Measurements from ENCODE around the gene PWWP2A. TPM values are rescaled to one million over a fixed set of nuclear protein-coding genes. Genes with fewer than 3 reads are reported as not detected.
"Not testable (repeated sequence)": the region's sequence is repeated elsewhere in the genome, so short reads cannot be mapped to it uniquely, and the experiment has no call there.

PWWP2A gene
- total RNA-seq, 1 experiment from 2014 or later = 15.3 TPM

- Histone ChIP-seq H3K27me3 (ENCODE audit: low read length) (no peaks in the 10 kb centered on the region), H3K9me3 (ENCODE audit: low read length) (no peaks in the 10 kb centered on the region), H3F3A (ENCODE audit: low read length, unreplicated experiment) (no peaks in the 10 kb centered on the region), H3K36me3 (ENCODE audit: low read depth, low read length) (no peaks in the 10 kb centered on the region), H3K79me2 (ENCODE audit: low read length) (no peaks in the 10 kb centered on the region), H3K9me2 (replicated peaks; ENCODE audit: low read length) (no peaks in the 10 kb centered on the region), H3K4me2 (ENCODE audit: low read length) (no peak overlapping the region), H3K4me1 (ENCODE audit: insufficient read depth, low read length) (no peaks in the 10 kb centered on the region; the same call in 1 of the 2 replicates), H3K4me3 (ENCODE audit: low read length) (no peak overlapping the region), H4K20me1 (ENCODE audit: low read length) (no peaks in the 10 kb centered on the region), H3K9ac (ENCODE audit: low read length) (no peak overlapping the region), H3K27ac (ENCODE audit: low read length) (no peak overlapping the region), H2AFZ (ENCODE audit: low read length) (no peak overlapping the region)
- intact Hi-C loops (cut with micrococcal nuclease) = no loop called here
- ChIA-PET POLR2A (ENCODE audit: unreplicated experiment) (no interaction called here), CTCF (no interaction called here)
- no TSS peak for BruUV-seq (replicated peaks)
- TF ChIP-seq EZH2phosphoT487 (IDR thresholded peaks at IDR 0.05; ENCODE audit: borderline replicate concordance, low read length) (no peak), CTCF (conservative IDR thresholded peaks at IDR 0.05; ENCODE audit: low read depth, low read length) (no peak), EZH2 (IDR thresholded peaks at IDR 0.05; ENCODE audit: low read length, unreplicated experiment) (no peak)
- ATAC-seq (no peak), DNase-seq (no peak)
Observed at GRCh38 chr5:160075073-160075472, 44.2 kb downstream of the PWWP2A start.

DNA sequence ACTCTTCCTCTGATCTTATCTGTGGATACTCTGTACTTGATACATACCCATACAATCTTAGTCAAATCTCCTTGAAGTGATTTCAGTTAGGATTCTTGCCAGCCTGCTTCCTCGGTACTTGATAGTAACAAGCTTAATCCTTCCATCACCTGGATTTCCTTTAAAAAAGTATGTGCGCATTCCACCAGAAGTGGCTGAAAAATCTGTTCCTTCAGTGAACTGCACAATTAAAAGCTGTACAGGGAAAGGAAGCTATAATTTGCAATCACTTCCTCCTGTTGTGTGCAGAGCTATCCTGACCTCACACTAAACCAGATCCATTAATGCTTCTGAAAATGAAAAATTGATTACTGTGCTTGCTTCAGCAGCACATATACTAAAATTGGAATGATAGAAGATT is 47.3 kb downstream of the PWWP2A start:
- intact Hi-C loops (cut with micrococcal nuclease) = no loop called here
- ChIA-PET POLR2A (ENCODE audit: unreplicated experiment) (interaction anchor here (0.6 kb wide), 1 partner anchor 255 kb away, joined by 9 read pairs; no protein-coding TSS in a partner anchor), CTCF (no interaction called here)
- Histone ChIP-seq H4K20me1 (ENCODE audit: low read length) (no peaks in the 10 kb centered on the region), H3K36me3 (ENCODE audit: low read depth, low read length) (no peaks in the 10 kb centered on the region), H3K4me1 (ENCODE audit: insufficient read depth, low read length) (no peaks in the 10 kb centered on the region), H3K79me2 (ENCODE audit: low read length) (no peaks in the 10 kb centered on the region), H3K9me3 (ENCODE audit: low read length) (no peaks in the 10 kb centered on the region), H3K9ac (ENCODE audit: low read length) (no peak overlapping the region), H3K4me2 (ENCODE audit: low read length) (no peak overlapping the region), H3K4me3 (ENCODE audit: low read length) (no peak overlapping the region), H3F3A (ENCODE audit: low read length, unreplicated experiment) (no peaks in the 10 kb centered on the region), H3K27ac (ENCODE audit: low read length) (no peak overlapping the region), H2AFZ (ENCODE audit: low read length) (no peak overlapping the region), H3K27me3 (ENCODE audit: low read length) (no peaks in the 10 kb centered on the region), H3K9me2 (replicated peaks; ENCODE audit: low read length) (no peaks in the 10 kb centered on the region)
- ATAC-seq = no peak
- BruUV-seq (replicated peaks) = no TSS peak
- no peak for DNase-seq
- TF ChIP-seq CTCF (conservative IDR thresholded peaks at IDR 0.05; ENCODE audit: low read depth, low read length) (no peak), EZH2phosphoT487 (IDR thresholded peaks at IDR 0.05; ENCODE audit: borderline replicate concordance, low read length) (no peak), EZH2 (IDR thresholded peaks at IDR 0.05; ENCODE audit: low read length, unreplicated experiment) (no peak)

DNA sequence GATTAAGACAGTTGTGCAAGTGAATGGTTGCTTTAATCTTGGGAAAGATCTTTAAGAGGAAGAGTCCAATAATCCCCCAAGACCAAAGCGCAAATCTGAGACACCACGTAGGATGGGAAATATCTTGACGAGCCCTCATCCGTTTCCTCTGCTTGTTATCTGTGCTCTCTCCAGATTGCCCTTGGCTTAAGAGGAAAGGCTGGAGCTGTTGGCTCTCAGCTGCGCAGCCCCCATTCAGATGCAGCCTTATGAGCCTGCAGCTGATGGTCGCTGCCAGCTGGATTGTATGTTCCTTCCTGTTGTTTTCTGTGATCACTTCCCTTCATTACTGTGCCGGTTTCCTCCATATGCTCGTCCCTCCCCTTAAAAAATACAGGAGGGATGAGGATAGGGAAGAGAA is 47.7 kb downstream of the PWWP2A start:
- no TSS peak for BruUV-seq (replicated peaks)
- intact Hi-C loops (cut with micrococcal nuclease) = no loop called here
- no peaks in the 10 kb centered on the region for H3K4me1 ChIP-seq (ENCODE audit: insufficient read depth, low read length)

GRCh38 chr5:160069120-160069519 is 50.1 kb downstream of the PWWP2A start:
- H3K79me2 ChIP-seq (ENCODE audit: low read length); H3K27me3 ChIP-seq (ENCODE audit: low read length); H2AFZ ChIP-seq (ENCODE audit: low read length); H3K36me3 ChIP-seq (ENCODE audit: low read depth, low read length); H4K20me1 ChIP-seq (ENCODE audit: low read length); H3K9me3 ChIP-seq (ENCODE audit: low read length); CTCF ChIA-PET; H3K9me2 ChIP-seq (replicated peaks; ENCODE audit: low read length); BruUV-seq (replicated peaks); POLR2A ChIA-PET (ENCODE audit: unreplicated experiment); H3K4me1 ChIP-seq (ENCODE audit: insufficient read depth, low read length); ATAC-seq; H3K4me3 ChIP-seq (ENCODE audit: low read length); H3K4me2 ChIP-seq (ENCODE audit: low read length); H3K27ac ChIP-seq (ENCODE audit: low read length); H3F3A ChIP-seq (ENCODE audit: low read length, unreplicated experiment); H3K9ac ChIP-seq (ENCODE audit: low read length); DNase-seq; intact Hi-C loops (cut with micrococcal nuclease): not testable (repeated sequence)

More for the DNA sequence above, 47.7 kb downstream of the PWWP2A start:
- no peaks in the 10 kb centered on the region for H3K9me3 ChIP-seq (ENCODE audit: low read length)
- no peak overlapping the region for H2AFZ ChIP-seq (ENCODE audit: low read length)
- H3K9me2 ChIP-seq (replicated peaks; ENCODE audit: low read length) = no peaks in the 10 kb centered on the region
- no peaks in the 10 kb centered on the region for H3K27me3 ChIP-seq (ENCODE audit: low read length)
- CTCF ChIA-PET = no interaction called here
- H3K79me2 ChIP-seq (ENCODE audit: low read length) = no peaks in the 10 kb centered on the region
- ATAC-seq (no peak), DNase-seq (no peak)
- no peaks in the 10 kb centered on the region for H4K20me1 ChIP-seq (ENCODE audit: low read length)
- POLR2A ChIA-PET (ENCODE audit: unreplicated experiment) = no interaction called here
- no peak overlapping the region for H3K4me2 ChIP-seq (ENCODE audit: low read length)
- no peaks in the 10 kb centered on the region for H3F3A ChIP-seq (ENCODE audit: low read length, unreplicated experiment)
- H3K27ac ChIP-seq (ENCODE audit: low read length) = no peak overlapping the region
- H3K9ac ChIP-seq (ENCODE audit: low read length) = no peak overlapping the region
- no peaks in the 10 kb centered on the region for H3K36me3 ChIP-seq (ENCODE audit: low read depth, low read length)
- no peak overlapping the region for H3K4me3 ChIP-seq (ENCODE audit: low read length)
- TF ChIP-seq CTCF (conservative IDR thresholded peaks at IDR 0.05; ENCODE audit: low read depth, low read length) (no peak), EZH2 (IDR thresholded peaks at IDR 0.05; ENCODE audit: low read length, unreplicated experiment) (no peak), EZH2phosphoT487 (IDR thresholded peaks at IDR 0.05; ENCODE audit: borderline replicate concordance, low read length) (no peak)

All from PC-3 (cell line).